Peyer's patch (tissue), 4 donors: Measurements from ENCODE around the gene P2RX3. TPM values are rescaled to one million over a fixed set of nuclear protein-coding genes. Genes with fewer than 3 reads are reported as not detected.
A peak's percentile ranks its signal among the peaks of the same experiment; 100 is the strongest.

Experiments
- DNase-seq, 3 donors: peaks; one replicate each; pipeline ENCODE4 v3.0.0-alpha.2; 2017 to 2019
- H3K27ac ChIP-seq, 4 donors: fragments of 200-600 bp; sonication (generic); one replicate each; pipeline ENCODE4 v1.5.1; 2016 to 2019
- H3K27me3 ChIP-seq, 2 donors: fragments of 200-600 bp; sonication (generic); one replicate each; pipeline ENCODE4 v1.5.1; 2019
- H3K36me3 ChIP-seq, 3 donors: fragments of 200-600 bp; sonication (generic); one replicate each; pipeline ENCODE4 v1.5.1; 2016 to 2019
- H3K4me1 ChIP-seq, 4 donors: fragments of 200-600 bp; sonication (generic); one replicate each; pipeline ENCODE4 v1.5.1; 2016 to 2019
- H3K4me3 ChIP-seq, 4 donors: fragments of 200-600 bp; sonication (generic); 1 replicate in 3 of 4; 2 replicates in 1 of 4; pipeline ENCODE4 v1.5.1; 2016 to 2019; ENCODE audit warnings: mild to moderate bottlenecking in 1 of 4
- H3K9me3 ChIP-seq, 4 donors: fragments of 200-600 bp; sonication (generic); one replicate each; pipeline ENCODE4 v1.5.1; 2016 to 2019; ENCODE audit warnings: mild to moderate bottlenecking in 1 of 4
- POLR2A ChIP-seq, 2 donors: fragments of 450-650 bp; IDR thresholded peaks; one replicate each; pipeline ENCODE4 v1.5.1; 2017; ENCODE audit warnings: antibody characterized with exemption in 2 of 2, mild to moderate bottlenecking in 2 of 2, moderate library complexity in 2 of 2
- total RNA-seq, 4 donors: library from RNA; depleted of rRNA; stranded (reverse); fragments of >200 nt; gene quantifications; one replicate each; pipeline ENCODE4 v1.1.0, GENCODE V29; 2016
- TF ChIP-seq, protein P1 (sequence below), 6 experiments: fragments of 450-650 bp in 4 of 6; fragments of 200-600 bp in 2 of 6; sonication (generic) in 1 of 6; IDR thresholded peaks; one replicate each; pipeline ENCODE4 v1.5.1; 2017 to 2019; ENCODE audit warnings: antibody characterized with exemption in 6 of 6, mild to moderate bottlenecking in 3 of 6, moderate library complexity in 1 of 6

Gene P2RX3
- total RNA-seq, 4 donors from 2014 or later: 0.80 TPM; not detected in 3

DNA sequence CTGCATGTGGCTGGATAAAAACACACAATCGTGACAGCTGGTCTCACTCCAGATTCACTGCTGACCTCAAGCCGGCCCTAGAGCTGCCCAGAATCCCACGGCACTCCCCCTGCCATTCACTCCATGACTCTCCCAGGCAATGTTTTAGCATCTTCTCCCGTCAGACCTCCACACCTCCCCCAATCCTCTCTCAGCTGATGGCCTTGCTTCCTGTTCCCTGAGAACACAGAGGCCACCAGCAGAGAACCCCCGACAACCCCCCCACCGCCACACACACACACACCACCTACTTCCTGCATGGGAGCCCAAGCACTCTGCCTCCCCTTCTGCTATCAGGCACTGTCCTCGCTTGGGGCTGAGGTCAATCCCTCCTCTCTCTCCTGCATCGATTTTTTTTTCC is 22.7 kb upstream of the P2RX3 start:
- Histone ChIP-seq H3K27ac (peak overlapping the region in 2 of 4 donors; percentile 26 to 32), H3K4me1 (peaks cover 0 to 78% (median 7%) of the 10 kb centered on the region in 4 donors)

DNA sequence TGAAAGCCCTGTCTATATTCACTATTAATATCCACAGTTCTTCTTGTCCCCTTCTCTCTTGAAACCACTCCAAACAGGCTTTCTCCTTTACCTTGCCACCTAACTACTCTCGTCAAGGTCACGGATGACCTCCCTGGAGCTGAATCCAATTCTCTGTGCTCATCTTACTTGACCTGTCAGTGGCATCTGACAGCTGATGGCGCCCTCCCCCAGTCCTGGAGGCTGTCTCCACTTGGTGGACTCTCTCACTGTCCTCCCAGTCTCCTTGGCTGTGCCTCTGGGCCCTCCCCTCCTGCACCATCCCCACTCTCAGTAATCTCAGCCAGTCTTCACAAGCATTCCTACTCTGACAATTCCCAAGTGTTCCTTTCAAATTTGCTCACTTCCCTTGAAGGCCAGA is 22.1 kb upstream of the P2RX3 start:
- Histone ChIP-seq H3K27ac (peak overlapping the region in 2 of 4 donors; percentile 40 to 49), H3K9me3 (no peaks in the 10 kb centered on the region), H3K36me3 (peaks cover 0 to 70% (median 0%) of the 10 kb centered on the region in 3 donors), H3K27me3 (no peaks in the 10 kb centered on the region), H3K4me1 (peaks cover 0 to 78% (median 6%) of the 10 kb centered on the region in 4 donors), H3K4me3 (no peak overlapping the region)
- TF ChIP-seq, protein P1, sequence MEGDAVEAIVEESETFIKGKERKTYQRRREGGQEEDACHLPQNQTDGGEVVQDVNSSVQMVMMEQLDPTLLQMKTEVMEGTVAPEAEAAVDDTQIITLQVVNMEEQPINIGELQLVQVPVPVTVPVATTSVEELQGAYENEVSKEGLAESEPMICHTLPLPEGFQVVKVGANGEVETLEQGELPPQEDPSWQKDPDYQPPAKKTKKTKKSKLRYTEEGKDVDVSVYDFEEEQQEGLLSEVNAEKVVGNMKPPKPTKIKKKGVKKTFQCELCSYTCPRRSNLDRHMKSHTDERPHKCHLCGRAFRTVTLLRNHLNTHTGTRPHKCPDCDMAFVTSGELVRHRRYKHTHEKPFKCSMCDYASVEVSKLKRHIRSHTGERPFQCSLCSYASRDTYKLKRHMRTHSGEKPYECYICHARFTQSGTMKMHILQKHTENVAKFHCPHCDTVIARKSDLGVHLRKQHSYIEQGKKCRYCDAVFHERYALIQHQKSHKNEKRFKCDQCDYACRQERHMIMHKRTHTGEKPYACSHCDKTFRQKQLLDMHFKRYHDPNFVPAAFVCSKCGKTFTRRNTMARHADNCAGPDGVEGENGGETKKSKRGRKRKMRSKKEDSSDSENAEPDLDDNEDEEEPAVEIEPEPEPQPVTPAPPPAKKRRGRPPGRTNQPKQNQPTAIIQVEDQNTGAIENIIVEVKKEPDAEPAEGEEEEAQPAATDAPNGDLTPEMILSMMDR (IDR thresholded peaks at IDR 0.05): no peak
- no peak for DNase-seq

More for the DNA sequence above, 22.7 kb upstream of the P2RX3 start:
- peaks cover 0 to 65% (median 0%) of the 10 kb centered on the region in 3 donors for H3K36me3 ChIP-seq
- peak in 1 of 3 donors; percentile 32 for DNase-seq
- TF ChIP-seq POLR2A (IDR thresholded peaks at IDR 0.05): no peak
- TF ChIP-seq, protein P1 (IDR thresholded peaks at IDR 0.05): no peak
- H3K4me3 ChIP-seq: no peak overlapping the region
- no peaks in the 10 kb centered on the region for H3K27me3 ChIP-seq
- no peaks in the 10 kb centered on the region for H3K9me3 ChIP-seq

DNA sequence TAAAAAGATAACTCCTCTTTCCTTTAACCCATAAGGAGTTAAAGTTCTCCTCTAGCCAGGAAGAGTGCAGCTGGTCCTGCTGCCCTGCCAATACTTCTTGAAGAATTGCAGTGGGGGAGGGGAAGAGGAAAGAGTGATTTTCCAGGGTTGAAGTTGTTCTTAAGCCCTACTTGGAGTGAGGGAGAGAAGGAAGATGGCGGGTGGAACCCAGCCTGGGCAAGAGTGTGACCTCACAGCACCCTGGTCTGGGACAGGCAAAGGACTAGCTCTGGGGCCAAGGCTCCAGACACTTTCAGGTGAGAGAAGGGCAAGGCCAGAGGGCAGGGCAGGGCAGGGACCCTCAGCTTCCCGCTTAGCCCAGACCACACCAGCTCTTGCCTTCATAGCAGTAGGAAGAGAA is 20.0 kb upstream of the P2RX3 start:
- no peak for TF ChIP-seq POLR2A (IDR thresholded peaks at IDR 0.05)
- TF ChIP-seq, protein P1 (IDR thresholded peaks at IDR 0.05): no peak
- no peak for DNase-seq
- Histone ChIP-seq H3K4me1 (peaks cover 0 to 80% (median 0%) of the 10 kb centered on the region in 4 donors), H3K27ac (peak overlapping the region in 3 of 4 donors; percentile 23 to 53 (median 25)), H3K9me3 (no peaks in the 10 kb centered on the region), H3K4me3 (no peak overlapping the region), H3K27me3 (no peaks in the 10 kb centered on the region), H3K36me3 (peaks cover 0 to 60% (median 0%) of the 10 kb centered on the region in 3 donors)

GRCh38 chr11:57320067-57320718 is 18.0 kb upstream of the P2RX3 start:
- Histone ChIP-seq H3K9me3 (no peaks in the 10 kb centered on the region), H3K27ac (peak overlapping the region in 1 of 4 donors; percentile 95), H3K27me3 (no peaks in the 10 kb centered on the region), H3K4me3 (no peak overlapping the region), H3K36me3 (peaks cover 0 to 42% (median 0%) of the 10 kb centered on the region in 3 donors), H3K4me1 (peaks cover 0 to 76% (median 0%) of the 10 kb centered on the region in 4 donors)
- TF ChIP-seq, protein P1 (IDR thresholded peaks at IDR 0.05): no peak
- no peak for TF ChIP-seq POLR2A (IDR thresholded peaks at IDR 0.05)
- no peak for DNase-seq

GRCh38 chr11:57320719-57321387 is 17.3 kb upstream of the P2RX3 start:
- no peak for DNase-seq
- peaks cover 0 to 74% (median 4%) of the 10 kb centered on the region in 4 donors for H3K4me1 ChIP-seq
- no peaks in the 10 kb centered on the region for H3K9me3 ChIP-seq
- TF ChIP-seq POLR2A (IDR thresholded peaks at IDR 0.05): no peak
- TF ChIP-seq, protein P1 (IDR thresholded peaks at IDR 0.05): peak in 1 of 6 experiments; percentile 18
- no peaks in the 10 kb centered on the region for H3K27me3 ChIP-seq
- H3K27ac ChIP-seq: peak overlapping the region in 2 of 4 donors; percentile 95 to 97
- peaks cover 0 to 40% (median 0%) of the 10 kb centered on the region in 3 donors for H3K36me3 ChIP-seq
- peak overlapping the region in 1 of 4 donors; percentile 95 for H3K4me3 ChIP-seq
